MV-4-11 (cell line): ENCODE measurements around the gene TMEM250.

Experiments used
- DNase-seq: peaks from one replicate; lab custom pipeline; 2025; lab: John Stamatoyannopoulos, UW

The TMEM250 gene

GRCh38 chr9:136082496-136083361, 35.9 kb downstream of the TMEM250 start:
- no peak for DNase-seq

GRCh38 chr9:136081826-136082495, 36.7 kb downstream of the TMEM250 start:
- DNase-seq, result no peak

DNA sequence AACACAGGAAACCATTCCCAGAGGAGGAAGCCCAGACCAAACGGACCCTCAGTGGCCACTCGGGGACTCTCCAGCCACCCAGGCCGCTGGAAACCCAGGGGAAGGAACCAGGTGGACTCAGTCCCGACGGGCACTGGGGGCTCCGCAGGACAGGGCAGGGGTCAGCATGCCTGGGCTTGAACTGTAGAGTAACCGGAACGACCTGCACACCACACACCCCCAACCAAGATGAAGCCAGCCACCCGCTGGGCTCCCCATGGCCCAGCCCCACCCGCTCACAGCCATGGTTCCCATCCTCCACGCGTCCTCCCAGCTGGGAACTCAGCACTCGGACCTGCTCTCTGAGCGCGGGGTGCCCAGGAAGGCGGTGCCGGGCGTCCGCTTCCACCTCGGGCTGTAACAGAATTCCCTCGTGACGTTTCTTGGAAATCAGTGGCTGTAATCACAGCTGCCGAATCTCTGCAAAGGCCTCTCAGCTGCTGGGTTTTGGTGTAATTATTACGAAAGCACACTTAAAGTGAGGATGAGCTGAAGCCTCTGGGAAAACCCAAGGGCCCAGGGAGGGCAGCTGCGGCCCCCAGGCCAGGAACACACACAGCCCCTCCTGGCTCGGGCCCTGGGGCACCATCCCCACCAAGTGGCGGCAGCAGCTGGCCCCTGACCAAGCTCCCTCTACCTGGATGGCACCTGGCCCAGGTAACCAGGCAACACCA, 37.4 kb downstream of the TMEM250 start:
- DNase-seq, result peak; percentile 10

GRCh38 chr9:136080716-136081112, 38.0 kb downstream of the TMEM250 start:
- no peak for DNase-seq

GRCh38 chr9:136079916-136080246, 38.8 kb downstream of the TMEM250 start:
- no peak for DNase-seq

DNA sequence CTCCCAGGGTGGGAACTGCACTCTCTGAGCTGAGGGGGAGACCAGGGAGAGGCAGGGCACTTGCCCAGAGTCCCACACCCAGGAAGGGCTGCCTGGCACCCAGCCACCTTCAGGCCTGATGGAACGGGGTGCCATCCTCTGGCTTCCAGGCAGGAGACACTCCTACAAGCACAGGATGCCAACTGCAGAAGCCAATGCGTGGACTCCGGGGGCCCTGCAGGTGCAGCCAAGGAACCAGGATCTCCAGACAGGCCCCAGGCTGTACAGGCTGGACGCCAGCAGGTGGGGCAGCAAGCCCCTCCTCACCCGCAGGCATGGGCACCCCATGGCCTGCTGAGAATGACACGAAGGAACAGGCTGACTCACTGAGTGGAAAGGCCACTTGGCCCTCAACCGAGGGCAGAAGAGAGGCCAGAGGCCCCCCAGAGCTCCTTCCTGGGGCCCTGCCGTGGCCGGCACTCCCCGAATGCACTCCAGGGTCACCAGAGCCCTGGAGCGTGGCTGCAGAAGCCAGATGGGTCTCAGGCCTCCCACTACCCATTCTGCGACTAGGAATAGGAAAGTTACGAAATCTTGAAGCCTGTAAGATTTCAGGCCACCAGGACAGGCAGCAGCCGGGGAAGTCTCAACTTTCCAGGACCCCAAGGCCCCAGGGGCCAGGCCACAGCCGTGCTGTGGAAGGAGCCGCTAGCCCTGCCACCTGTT, 39.3 kb downstream of the TMEM250 start:
- DNase-seq, result peak; percentile 28

DNA sequence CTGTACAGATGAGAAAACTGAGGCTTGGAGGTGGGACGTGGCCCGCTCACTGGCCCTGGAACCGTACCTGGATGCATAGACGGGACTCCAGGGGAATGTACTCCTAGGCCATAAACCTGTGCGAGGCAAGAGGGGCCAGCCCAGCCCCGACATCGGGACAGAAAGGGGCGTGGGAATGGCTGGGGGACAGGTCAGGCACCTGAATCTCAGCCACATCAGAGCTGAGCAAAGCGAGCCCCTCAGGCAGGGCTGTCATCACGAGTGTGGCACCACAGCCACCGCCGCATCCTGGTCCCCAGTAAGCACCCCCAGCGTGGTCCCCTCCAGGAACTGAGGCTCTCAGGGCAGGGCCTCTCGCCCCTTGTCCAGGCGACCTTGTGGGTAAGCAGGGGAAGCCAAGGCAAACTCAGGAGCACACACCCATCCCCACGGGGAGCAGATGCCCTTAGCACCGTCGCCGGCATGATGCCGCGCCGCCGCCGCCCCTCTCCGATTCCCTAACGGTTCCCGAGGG, 40.1 kb downstream of the TMEM250 start:
- no peak for DNase-seq

- DNase-seq, result no peak
Measured at GRCh38 chr9:136078024-136078423, 40.7 kb downstream of the TMEM250 start.

GRCh38 chr9:136077491-136077890, 41.2 kb downstream of the TMEM250 start:
- DNase-seq, result no peak

DNA sequence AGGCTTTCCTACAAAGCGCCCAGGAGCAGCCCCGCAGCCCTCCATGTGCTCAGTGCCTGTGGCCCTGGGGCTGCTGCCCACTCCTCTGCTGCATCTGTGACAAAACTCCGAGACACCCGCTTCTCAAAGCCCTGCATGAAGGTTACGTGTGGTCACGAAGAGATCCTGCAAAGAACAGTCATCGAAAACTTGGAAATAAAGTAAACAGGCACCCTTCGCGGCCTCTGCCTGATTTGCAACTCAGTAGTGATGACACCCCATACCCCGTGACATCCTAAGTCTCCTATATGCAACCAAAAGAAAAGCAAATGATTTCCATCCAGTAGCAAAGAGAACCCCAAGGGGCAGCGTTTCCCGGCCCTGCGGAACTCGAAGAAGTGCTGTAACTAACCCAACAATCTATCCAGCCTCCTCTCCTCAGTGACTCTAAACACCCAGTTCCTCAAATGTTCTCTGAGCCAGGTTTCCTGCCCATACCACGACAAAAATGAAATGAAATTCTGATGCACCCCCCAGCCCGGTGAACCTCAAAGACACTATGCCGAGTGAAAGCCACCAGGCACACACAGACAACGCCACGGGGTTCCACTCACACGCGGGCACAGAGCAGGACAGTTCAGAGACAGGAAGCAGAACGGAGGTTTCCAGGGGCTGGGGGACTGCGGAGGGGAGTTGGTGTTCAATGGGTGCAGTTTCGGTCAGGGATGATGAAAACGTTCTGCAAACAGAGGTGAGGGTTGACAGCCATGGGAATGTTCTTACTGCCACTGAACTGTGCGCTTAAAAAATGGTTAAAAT, 42.6 kb downstream of the TMEM250 start:
- DNase-seq, result peak; percentile 86

- no peak for DNase-seq
Measured at GRCh38 chr9:136075134-136075841, 43.4 kb downstream of the TMEM250 start.

DNA sequence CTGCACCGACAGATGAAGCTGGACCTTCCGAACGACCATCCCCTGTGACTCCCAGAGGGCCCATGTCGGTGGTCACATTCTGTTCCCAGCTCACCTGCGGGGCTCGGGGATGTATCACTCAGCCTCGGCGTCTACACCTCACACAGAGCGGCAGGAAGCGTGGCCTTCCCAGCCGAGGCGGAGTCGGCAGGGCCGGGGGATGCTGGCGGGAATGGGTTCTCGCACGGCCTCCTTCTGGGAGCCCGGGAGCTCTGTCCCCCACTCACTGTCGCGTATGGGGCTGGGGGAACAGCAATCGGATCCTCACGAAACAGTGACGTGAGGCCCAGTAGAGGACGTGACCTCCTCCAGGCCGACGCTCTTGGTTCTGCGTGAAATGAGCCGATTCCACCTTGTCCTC, 44.0 kb downstream of the TMEM250 start:
- no peak for DNase-seq
